K562 (cell line): ENCODE results near the gene LCE3E. TPM values are rescaled to one million over a fixed set of nuclear protein-coding genes. Genes with fewer than 3 reads are reported as not detected.

Source experiments
- ATAC-seq: fragments of 200-7000 bp; cut with Tn5 transposase; 3 replicates; pipeline ENCODE4 v1.9.1; 2020; ENCODE audit warnings: moderate library complexity
- BruUV-seq: library from RNA; stranded (reverse); fragments of 400-500 nt; replicated peaks from 2 replicates; lab custom pipeline; 2021; lab: Mats Ljungman, UMichigan
- CTCF ChIA-PET: fragments of 300-600 bp; formaldehyde crosslinking; extraction: SDS; loops from one replicate; lab custom pipeline; 2021; ENCODE audit warnings: low intra/inter-chr PET ratio; lab: Yijun Ruan, JAX
- POLR2A ChIA-PET: fragments of 300-600, 350-650 bp; sonication (Branson Sonifier 250); formaldehyde crosslinking; extraction: SDS; loops from one replicate; lab custom pipeline; 2021; ENCODE audit warnings: antibody characterized with exemption, inconsistent platforms; lab: Yijun Ruan, JAX
- DNase-seq, 4 experiments: peaks; one replicate each; pipeline versions ENCODE4 v3.0.0 to v3.0.0-alpha.2; 2011 to 2018; ENCODE audit warnings: low spot score in 3 of 4, mixed read lengths in 3 of 4; ENCODE audit errors: extremely low read depth in 1 of 4
- FAIRE-seq: peaks from 2 replicates; lab custom pipeline; 2011; peaks lifted over from hg19 to GRCh38; lab: Jason Lieb, UNC
- H2AFZ ChIP-seq: 2 replicates; pipeline ENCODE4 v1.6.0; 2011; ENCODE audit warnings: low read depth, low read length, control low read depth, inconsistent platforms
- H3K27ac ChIP-seq: fragments of 200-600 bp; 3 replicates; pipeline ENCODE4 v1.8.0; 2011; ENCODE audit warnings: low read depth, mild to moderate bottlenecking, control low read depth, inconsistent platforms, low read length, moderate library complexity, mixed read lengths; ENCODE audit errors: extremely low read depth
- H3K27me3 ChIP-seq, 2 experiments: fragments of 300-600 bp in 1 of 2; 2 replicates in 1 of 2; 3 replicates in 1 of 2; pipeline versions ENCODE4 v1.6.0 to v1.8.0; 2011; ENCODE audit warnings: inconsistent platforms in 2 of 2, low read length in 2 of 2, mild to moderate bottlenecking in 1 of 2, mixed read lengths in 1 of 2, moderate library complexity in 1 of 2; ENCODE audit not compliant: control insufficient read depth in 2 of 2, insufficient read depth in 2 of 2
- H3K36me3 ChIP-seq: fragments of 300-600 bp; 3 replicates; pipeline ENCODE4 v1.8.0; 2011; ENCODE audit warnings: mild to moderate bottlenecking, low read length, inconsistent platforms; ENCODE audit not compliant: control insufficient read depth, insufficient read depth
- H3K4me1 ChIP-seq, 2 experiments: fragments of 200-600 bp in 1 of 2; replicated peaks in 1 of 2; 2 replicates in 1 of 2; 3 replicates in 1 of 2; pipeline versions ENCODE4 v1.5.1 to v1.8.0; 2011; ENCODE audit warnings: inconsistent platforms in 2 of 2, low read length in 2 of 2, mild to moderate bottlenecking in 1 of 2, mixed read lengths in 1 of 2, moderate library complexity in 1 of 2; ENCODE audit not compliant: control insufficient read depth in 2 of 2, insufficient read depth in 2 of 2
- H3K4me2 ChIP-seq: 2 replicates; pipeline ENCODE4 v1.6.1; 2011; ENCODE audit warnings: low read length, control low read depth, inconsistent platforms, mixed read lengths; ENCODE audit not compliant: insufficient read depth
- H3K4me3 ChIP-seq: fragments of 200-600 bp; sonication (generic), shearing (Covaris generic); 2 replicates; pipeline ENCODE4 v1.5.1; 2016; ENCODE audit warnings: control low read depth, inconsistent platforms
- H3K79me2 ChIP-seq: fragments of 200-600 bp; 3 replicates; pipeline ENCODE4 v1.8.0; 2011; ENCODE audit warnings: low read length, inconsistent platforms; ENCODE audit not compliant: control insufficient read depth, insufficient read depth
- H3K9ac ChIP-seq, 2 experiments: 2 replicates each; pipeline versions ENCODE4 v1.6.0 to v1.6.1; 2011; ENCODE audit warnings: low read depth in 2 of 2, low read length in 2 of 2, control low read depth in 1 of 2, inconsistent platforms in 1 of 2, mild to moderate bottlenecking in 1 of 2, mixed read lengths in 1 of 2; ENCODE audit not compliant: insufficient read depth in 1 of 2
- H3K9me1 ChIP-seq: one replicate; pipeline ENCODE4 v1.6.0; 2011; ENCODE audit warnings: inconsistent platforms, mild to moderate bottlenecking, low read length, moderate library complexity; ENCODE audit not compliant: control insufficient read depth, insufficient read depth
- H3K9me3 ChIP-seq: replicated peaks from 2 replicates; pipeline ENCODE4 v1.5.1; 2011; ENCODE audit warnings: low read depth, low read length, inconsistent platforms; ENCODE audit not compliant: control insufficient read depth, insufficient read depth
- H4K20me1 ChIP-seq: replicated peaks from 2 replicates; pipeline ENCODE4 v1.6.1; 2011; ENCODE audit warnings: low read length, inconsistent platforms, mixed read lengths; ENCODE audit not compliant: control insufficient read depth, insufficient read depth
- BCLAF1 ChIP-seq, 2 experiments: fragments of 450-650 bp in 1 of 2; IDR thresholded peaks; 2 replicates each; pipeline ENCODE4 v1.6.1; 2011 to 2017; ENCODE audit warnings: low read depth in 2 of 2, antibody characterized with exemption in 1 of 2, borderline replicate concordance in 1 of 2, low read length in 1 of 2, mild to moderate bottlenecking in 1 of 2, mixed read lengths in 1 of 2; ENCODE audit not compliant: control insufficient read depth in 1 of 2
- CTCF ChIP-seq, 3 experiments: IDR thresholded peaks in 2 of 3; conservative IDR thresholded peaks in 1 of 3; 2 replicates each; pipeline ENCODE4 v1.5.1; 2011 to 2012; ENCODE audit warnings: low read length in 3 of 3, mild to moderate bottlenecking in 3 of 3, control low read depth in 2 of 3, improper control_type of control experiment in 1 of 3, inconsistent platforms in 1 of 3, low read depth in 1 of 3, mixed read lengths in 1 of 3, moderate library complexity in 1 of 3; ENCODE audit not compliant: insufficient read depth in 2 of 3
- GTF2E2 ChIP-seq: fragments of 200-800 bp; sonication (Bioruptor generic); IDR thresholded peaks from 2 replicates; pipeline ENCODE4 v1.6.1; 2016; ENCODE audit warnings: missing genetic modification characterization, missing compliant biosample characterization
- MAFG ChIP-seq: fragments of 450-650 bp; conservative IDR thresholded peaks from 2 replicates; pipeline ENCODE4 v1.6.1; 2016; ENCODE audit warnings: missing genetic modification characterization, missing compliant biosample characterization
- MAFK ChIP-seq: IDR thresholded peaks from 2 replicates; pipeline ENCODE4 v1.6.1; 2011; ENCODE audit warnings: low read length, improper control_type of control experiment
- MTA1 ChIP-seq: fragments of 450-650 bp; IDR thresholded peaks from 2 replicates; pipeline ENCODE4 v1.6.1; 2017; ENCODE audit warnings: borderline replicate concordance
- NFE2 ChIP-seq: IDR thresholded peaks from 2 replicates; pipeline ENCODE4 v1.6.1; 2014; ENCODE audit warnings: antibody characterized with exemption, low read depth
- NFIX ChIP-seq: fragments of 250-450 bp; sonication (Bioruptor Pico); IDR thresholded peaks from 2 replicates; pipeline ENCODE4 v1.4.0; 2020; ENCODE audit warnings: low read depth, mild to moderate bottlenecking, moderate library complexity
- PRMT5 ChIP-seq: sonication (generic); formaldehyde crosslinking; IDR thresholded peaks from 2 replicates; pipeline ENCODE4 v1.5.0; 2020; ENCODE audit warnings: missing genetic modification reagents
- RAD21 ChIP-seq, 2 experiments: fragments of 250-450 bp in 1 of 2; fragments of 450-650 bp in 1 of 2; sonication (Bioruptor Pico) in 1 of 2; formaldehyde crosslinking in 1 of 2; IDR thresholded peaks in 1 of 2; conservative IDR thresholded peaks in 1 of 2; 2 replicates each; pipeline versions ENCODE4 v1.4.0 to v1.8.0; 2020 to 2022; ENCODE audit warnings: mild to moderate bottlenecking in 2 of 2, moderate library complexity in 1 of 2
- SLC30A9 ChIP-seq: fragments of 250-450 bp; sonication (Bioruptor Pico); IDR thresholded peaks from 2 replicates; pipeline ENCODE4 v1.8.0; 2022; ENCODE audit warnings: mild to moderate bottlenecking, moderate library complexity
- TRIM24 ChIP-seq, 2 experiments: fragments of 450-650 bp; IDR thresholded peaks; 2 replicates each; pipeline ENCODE4 v1.6.1; 2016
- WGBS: fragments of 100-300 bp; shearing (Covaris generic); methylation state at CpG from one replicate; pipeline ENCODE4 v1.1.6; 2016; ENCODE audit warnings: low coverage, mixed read lengths; ENCODE audit not compliant: insufficient coverage; ENCODE audit errors: missing lambda C conversion rate; 5-methylcytosine and 5-hydroxymethylcytosine counted together
- in situ Hi-C: fragments of 300-500 bp; cut with MboI; formaldehyde crosslinking; loops from 4 replicates; pipeline ENCODE4 v1.15.0; 2018; ENCODE audit warnings: inconsistent platforms, mixed read lengths
- intact Hi-C: fragments of 100-400 bp; cut with micrococcal nuclease; formaldehyde crosslinking; loops from 2 replicates; pipeline ENCODE4 v1.14.2; 2022
- polyA plus RNA-seq, 8 experiments: library from polyadenylated mRNA; depleted of rRNA in 4 of 8; stranded (reverse) in 5 of 8; unstranded in 3 of 8; fragments of >200 nt; fragmentation: Nextera tagmentation in 2 of 8; fragmentation: Illumina TruSeq in 1 of 8; extraction: Ambion mirVana in 2 of 8; extraction: Trizol in 1 of 8; gene quantifications; 2 replicates each; pipeline versions ENCODE4 v1.2.1 to v1.2.3, GENCODE V29; 2011 to 2014; ENCODE audit warnings: inconsistent platforms in 1 of 8, missing spikeins in 1 of 8
- total RNA-seq, 7 experiments: library from RNA; depleted of rRNA in 6 of 7; stranded (reverse); fragments of >200 nt in 6 of 7; fragmentation: Illumina TruSeq in 2 of 7; extraction: Trizol in 2 of 7; gene quantifications; 2 replicates each; pipeline versions ENCODE4 v1.2.1 to v1.2.3, GENCODE V29; 2011 to 2021; ENCODE audit warnings: low replicate concordance in 1 of 7

The LCE3E gene
- total and polyA plus RNA-seq, 9 of the 15 experiments (the other 6 are each of a cell fraction or from before 2014, with no cell fraction given) = not detected

- FAIRE-seq (no peak), DNase-seq (no peak), ATAC-seq (no peak)
- TF ChIP-seq CTCF (IDR thresholded peaks at IDR 0.05 in 2 of 3, conservative IDR thresholded peaks at IDR 0.05 in 1 of 3; ENCODE audit: insufficient read depth in 2 of 3, low read depth in 1 of 3, low read length in 3 of 3) = 0 out of 6 replicates have a peak, but pooled peaks of 1 of the 3 experiments have one; percentile 4
- no peak for TF ChIP-seq RAD21 (CRISPR knock-in tag; conservative IDR thresholded peaks at IDR 0.05 in 1 of 2, IDR thresholded peaks at IDR 0.05 in 1 of 2)
- intact Hi-C loops = no loop called here
- Histone ChIP-seq H3K9ac (no peak overlapping the region), H3K4me3 (no peak overlapping the region), H3K79me2 (no peaks in the 10 kb centered on the region), H3K4me1 (no peaks in the 10 kb centered on the region), H3K4me2 (no peak overlapping the region), H4K20me1 (no peaks in the 10 kb centered on the region), H3K9me1 (no peaks in the 10 kb centered on the region), H3K9me3 (no peaks in the 10 kb centered on the region), H3K27me3 (no peaks in the 10 kb centered on the region), H2AFZ (no peak overlapping the region), H3K36me3 (no peaks in the 10 kb centered on the region), H3K27ac (no peak overlapping the region)
- BruUV-seq = no TSS peak
- POLR2A ChIA-PET = no interaction called here
- 0% methylated on average over 1 of the region's 1 CpG for WGBS
- in situ Hi-C loops = no loop called here
- CTCF ChIA-PET = no interaction called here
Observed at GRCh38 chr1:152585586-152585985, 19.0 kb upstream of the LCE3E start.

GRCh38 chr1:152582647-152583046 lies 16.1 kb upstream of the LCE3E start:
- DNase-seq = no peak
- Histone ChIP-seq H3K4me1 (no peaks in the 10 kb centered on the region), H3K4me3 (no peak overlapping the region), H4K20me1 (no peaks in the 10 kb centered on the region), H2AFZ (no peak overlapping the region), H3K36me3 (no peaks in the 10 kb centered on the region), H3K4me2 (no peak overlapping the region), H3K9ac (no peak overlapping the region), H3K9me1 (no peaks in the 10 kb centered on the region), H3K27me3 (no peaks in the 10 kb centered on the region), H3K79me2 (no peaks in the 10 kb centered on the region), H3K9me3 (no peaks in the 10 kb centered on the region), H3K27ac (no peak overlapping the region)
- ChIA-PET POLR2A (interaction anchor here (0.6 kb wide), 1 partner anchor 53 kb away, joined by 3 read pairs; no protein-coding TSS in a partner anchor), CTCF (no interaction called here)
- intact Hi-C loops = no loop called here
- 0% methylated on average over 1 of the region's 1 CpG for WGBS
- ATAC-seq = no peak
- in situ Hi-C loops = no loop called here
- BruUV-seq = no TSS peak
- FAIRE-seq = no peak
- TF ChIP-seq MAFK (peak; percentile 38; the same call in 1 of the 2 replicates), TRIM24 (IDR thresholded peaks at IDR 0.05) (no peak), BCLAF1 (IDR thresholded peaks at IDR 0.05; ENCODE audit: borderline replicate concordance in 1 of 2, control insufficient read depth in 1 of 2, low read depth in 2 of 2, low read length in 1 of 2) (no peak), MTA1 (no peak), NFE2 (peak; percentile 50; the same call in 1 of the 2 replicates), MAFG (tag) (peak; percentile 36), GTF2E2 (tag) (no peak), PRMT5 (CRISPR knock-in tag) (no peak), NFIX (CRISPR knock-in tag) (no peak), SLC30A9 (CRISPR knock-in tag) (no peak)
